Nephron (organoid): ENCODE results near the gene SPN.

ENCODE experiments used
- H3K27ac Mint-ChIP-seq, 3 experiments: 2 replicates each; pipeline ENCODE4 v1.8.0; 2020; ENCODE audit warnings: mixed read lengths in 3 of 3, mild to moderate bottlenecking in 2 of 3, moderate library complexity in 1 of 3
- H3K27me3 Mint-ChIP-seq: 2 replicates; pipeline ENCODE4 v1.8.0; 2021; ENCODE audit warnings: low read depth, mild to moderate bottlenecking, moderate library complexity, mixed read lengths
- H3K36me3 Mint-ChIP-seq: 2 replicates; pipeline ENCODE4 v1.8.0; 2020; ENCODE audit warnings: low read depth, mixed read lengths
- H3K4me1 Mint-ChIP-seq: 2 replicates; pipeline ENCODE4 v1.8.0; 2020; ENCODE audit warnings: mixed read lengths
- H3K4me3 Mint-ChIP-seq, 3 experiments: 2 replicates each; pipeline ENCODE4 v1.8.0; 2020; ENCODE audit warnings: mild to moderate bottlenecking in 3 of 3, mixed read lengths in 3 of 3, moderate library complexity in 2 of 3
- H3K9me3 Mint-ChIP-seq: 2 replicates; pipeline ENCODE4 v1.8.0; 2020; ENCODE audit warnings: mixed read lengths
- CTCF ChIP-seq, 3 experiments: fragments of 200-600 bp; sonication (generic); IDR thresholded peaks; one replicate each; pipeline ENCODE4 v1.5.0; 2021; ENCODE audit warnings: antibody characterized with exemption in 3 of 3; ENCODE audit not compliant: unreplicated experiment in 3 of 3

The SPN gene

DNA sequence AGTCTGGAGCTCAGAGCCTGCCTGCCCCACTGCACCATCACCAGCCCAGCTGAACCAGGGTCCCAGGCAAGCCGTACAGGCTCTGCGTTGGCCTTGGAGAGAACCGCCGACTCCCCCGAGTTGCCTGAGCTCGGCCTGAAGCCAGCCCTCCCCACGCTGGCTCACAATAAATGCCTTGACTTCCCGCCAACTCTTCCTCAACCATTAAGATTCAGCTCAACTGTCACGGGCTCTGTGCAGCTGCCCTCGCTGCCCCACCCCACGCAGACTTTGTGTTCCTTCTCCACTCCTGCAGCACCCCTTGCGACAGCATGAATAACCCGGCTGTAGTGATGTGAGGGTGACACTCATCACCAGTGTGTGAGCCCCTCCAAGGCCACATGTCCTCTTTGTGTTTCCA is 11.1 kb downstream of the SPN start:
- Mint-ChIP-seq H3K36me3 (no peaks in the 10 kb centered on the region), H3K4me1 (peaks cover 26% of the 10 kb centered on the region), H3K27ac (peak overlapping the region; percentile 95 to 97 (median 96)), H3K9me3 (no peaks in the 10 kb centered on the region), H3K4me3 (peak overlapping the region; percentile 6 to 40 (median 15)), H3K27me3 (no peaks in the 10 kb centered on the region)
- peak in 1 of 3 experiments; percentile 12 for TF ChIP-seq CTCF (IDR thresholded peaks at IDR 0.05; ENCODE audit: unreplicated experiment in 3 of 3)

- TF ChIP-seq CTCF (IDR thresholded peaks at IDR 0.05; ENCODE audit: unreplicated experiment in 3 of 3) = no peak
- peaks cover 7% of the 10 kb centered on the region for H3K36me3 Mint-ChIP-seq
- H3K4me1 Mint-ChIP-seq = peaks cover 33% of the 10 kb centered on the region
- H3K27ac Mint-ChIP-seq = peak overlapping the region; percentile 85 to 100 (median 87)
- no peaks in the 10 kb centered on the region for H3K9me3 Mint-ChIP-seq
- H3K4me3 Mint-ChIP-seq = peak overlapping the region; percentile 55 to 70 (median 65)
- no peaks in the 10 kb centered on the region for H3K27me3 Mint-ChIP-seq
Measured at GRCh38 chr16:29675811-29676643, 13.0 kb downstream of the SPN start.

DNA sequence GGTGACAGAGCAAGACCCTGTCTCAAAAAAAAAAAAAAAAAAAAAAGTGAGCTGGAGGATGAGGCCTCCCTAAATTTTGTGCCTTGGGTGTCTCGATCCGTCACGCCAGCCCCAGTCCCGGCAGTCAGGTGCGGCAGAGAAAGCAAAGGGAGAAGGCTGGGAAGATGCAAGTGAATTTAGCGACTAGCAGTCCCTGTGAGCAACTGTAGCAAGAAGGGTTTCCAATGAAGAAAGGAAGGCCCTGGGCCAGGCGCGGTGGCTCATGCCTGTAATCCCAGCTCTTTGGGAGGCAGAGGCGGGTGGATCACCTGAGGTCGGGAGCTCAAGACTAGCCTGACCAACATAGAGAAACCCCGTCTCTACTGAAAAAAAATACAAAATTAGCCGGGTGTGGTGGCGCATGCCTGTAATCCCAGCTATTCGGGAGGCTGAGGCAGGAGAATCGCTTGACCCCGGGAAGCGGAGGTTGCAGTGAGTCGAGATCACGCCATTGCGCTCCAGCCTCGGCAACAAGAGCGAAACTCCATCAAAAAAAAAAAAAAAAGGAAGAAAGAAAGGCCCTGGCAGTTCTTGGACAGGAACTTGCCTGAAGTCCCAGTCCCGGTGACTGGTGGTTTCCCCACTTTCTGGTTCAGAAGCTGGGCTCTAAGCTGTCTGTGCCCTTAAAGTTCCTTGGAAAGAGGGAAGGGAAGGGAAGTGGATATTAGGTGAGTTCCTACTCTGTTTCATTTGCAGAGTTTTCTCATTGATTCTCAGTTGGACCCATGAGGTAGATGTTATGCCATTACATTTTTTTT is 14.1 kb downstream of the SPN start:
- Mint-ChIP-seq H3K4me3 (peak overlapping the region in 2 of 3 experiments; percentile 34 to 64), H3K36me3 (peaks cover 12% of the 10 kb centered on the region), H3K27ac (peak overlapping the region; percentile 64 to 100 (median 74)), H3K9me3 (no peaks in the 10 kb centered on the region), H3K27me3 (no peaks in the 10 kb centered on the region), H3K4me1 (peaks cover 33% of the 10 kb centered on the region)
- no peak for TF ChIP-seq CTCF (IDR thresholded peaks at IDR 0.05; ENCODE audit: unreplicated experiment in 3 of 3)

GRCh38 chr16:29678691-29679267 is 15.7 kb downstream of the SPN start, which contains the start of gene QPRT:
Gene QPRT (plus strand): TSS chr16:29679180. CDS start chr16:29679198, 18 bp downstream.
- Mint-ChIP-seq H3K36me3 (peaks cover 20% of the 10 kb centered on the region), H3K4me1 (peaks cover 20% of the 10 kb centered on the region), H3K27ac (peak within 1 kb of the TSS; percentile 98 to 100 (median 99)), H3K4me3 (peak within 1 kb of the TSS; percentile 88 to 94 (median 89)), H3K27me3 (no peaks in the 10 kb centered on the region), H3K9me3 (no peaks in the 10 kb centered on the region)
- TF ChIP-seq CTCF (IDR thresholded peaks at IDR 0.05; ENCODE audit: unreplicated experiment in 3 of 3) = no peak

- H3K4me3 Mint-ChIP-seq = peak overlapping the region; percentile 88 to 94 (median 89)
- H3K9me3 Mint-ChIP-seq = no peaks in the 10 kb centered on the region
- peaks cover 13% of the 10 kb centered on the region for H3K4me1 Mint-ChIP-seq
- H3K36me3 Mint-ChIP-seq = peaks cover 31% of the 10 kb centered on the region
- TF ChIP-seq CTCF (IDR thresholded peaks at IDR 0.05; ENCODE audit: unreplicated experiment in 3 of 3) = no peak
- H3K27ac Mint-ChIP-seq = peak overlapping the region; percentile 98 to 100 (median 99)
- no peaks in the 10 kb centered on the region for H3K27me3 Mint-ChIP-seq
Measured at GRCh38 chr16:29680180-29680598, 17.1 kb downstream of the SPN start.
